Rectal smooth muscle tissue (tissue), 1 donor: ENCODE results near the gene HSPG2.
"Not testable (repeated sequence)": the region's sequence is repeated elsewhere in the genome, so short reads cannot be mapped to it uniquely, and the experiment has no call there.

Experiments
- H3K27ac ChIP-seq: one replicate; pipeline ENCODE4 v1.7.0; 2013; ENCODE audit warnings: low read depth, low read length, inconsistent platforms
- H3K27me3 ChIP-seq: one replicate; pipeline ENCODE4 v1.7.0; 2013; ENCODE audit warnings: low read length; ENCODE audit not compliant: control insufficient read depth, insufficient read depth
- H3K36me3 ChIP-seq: one replicate; pipeline ENCODE4 v1.7.0; 2013; ENCODE audit warnings: low read length; ENCODE audit not compliant: control insufficient read depth, insufficient read depth
- H3K4me1 ChIP-seq: one replicate; pipeline ENCODE4 v1.7.0; 2013; ENCODE audit warnings: low read length; ENCODE audit not compliant: control insufficient read depth, insufficient read depth
- H3K4me3 ChIP-seq: one replicate; pipeline ENCODE4 v1.7.0; 2013; ENCODE audit warnings: low read length
- H3K9ac ChIP-seq: one replicate; pipeline ENCODE4 v1.7.0; 2013; ENCODE audit warnings: low read length

Gene HSPG2

GRCh38 chr1:21937034-21937371 lies at the start of gene HSPG2:
Gene HSPG2 (minus strand): TSS chr1:21937310. CDS start chr1:21937217, 93 bp downstream.
- H3K9ac ChIP-seq, result peak within 1 kb of the TSS; percentile 96
- H3K36me3 ChIP-seq, result no peaks in the 10 kb centered on the region
- peaks cover 61% of the 10 kb centered on the region for H3K4me1 ChIP-seq
- H3K4me3 ChIP-seq, result peak within 1 kb of the TSS; percentile 94
- no peaks in the 10 kb centered on the region for H3K27me3 ChIP-seq
- peak within 1 kb of the TSS; percentile 97 for H3K27ac ChIP-seq

- not testable (repeated sequence) for H3K27ac ChIP-seq, H3K36me3 ChIP-seq, H3K9ac ChIP-seq, H3K4me3 ChIP-seq, H3K27me3 ChIP-seq, H3K4me1 ChIP-seq
Observed at GRCh38 chr1:21986386-21986785, 49.3 kb upstream of the HSPG2 start.

GRCh38 chr1:21985893-21986292 lies 48.8 kb upstream of the HSPG2 start:
- H3K27me3 ChIP-seq, H3K4me3 ChIP-seq, H3K4me1 ChIP-seq, H3K36me3 ChIP-seq, H3K9ac ChIP-seq, H3K27ac ChIP-seq: not testable (repeated sequence)

GRCh38 chr1:21983539-21983938 lies 46.4 kb upstream of the HSPG2 start:
- H3K27ac ChIP-seq, H3K4me3 ChIP-seq, H3K9ac ChIP-seq, H3K36me3 ChIP-seq, H3K4me1 ChIP-seq, H3K27me3 ChIP-seq: not testable (repeated sequence)

GRCh38 chr1:21982122-21982521 lies 45.0 kb upstream of the HSPG2 start:
- H3K36me3 ChIP-seq, H3K9ac ChIP-seq: not testable (repeated sequence)

GRCh38 chr1:21981253-21981652 lies 44.1 kb upstream of the HSPG2 start:
- H3K27ac ChIP-seq, H3K4me1 ChIP-seq, H3K27me3 ChIP-seq, H3K4me3 ChIP-seq, H3K9ac ChIP-seq, H3K36me3 ChIP-seq: not testable (repeated sequence)

More at GRCh38 chr1:21982122-21982521, 45.0 kb upstream of the HSPG2 start:
- H3K27ac ChIP-seq, H3K27me3 ChIP-seq, H3K4me1 ChIP-seq, H3K4me3 ChIP-seq: not testable (repeated sequence)

- H3K27me3 ChIP-seq, result not testable (repeated sequence)
Observed at GRCh38 chr1:21980515-21981220, 43.6 kb upstream of the HSPG2 start.

GRCh38 chr1:21978209-21978608 lies 41.1 kb upstream of the HSPG2 start:
- H3K27ac ChIP-seq, H3K4me3 ChIP-seq, H3K36me3 ChIP-seq, H3K4me1 ChIP-seq, H3K9ac ChIP-seq, H3K27me3 ChIP-seq: not testable (repeated sequence)

More at GRCh38 chr1:21980515-21981220, 43.6 kb upstream of the HSPG2 start:
- not testable (repeated sequence) for H3K27ac ChIP-seq, H3K9ac ChIP-seq, H3K4me3 ChIP-seq, H3K4me1 ChIP-seq, H3K36me3 ChIP-seq

GRCh38 chr1:21976703-21977239 lies 39.7 kb upstream of the HSPG2 start, which contains the start of gene CELA3B:
Gene CELA3B (plus strand): TSS chr1:21977022. CDS start chr1:21977040, 18 bp downstream.
- H3K9ac ChIP-seq, H3K36me3 ChIP-seq, H3K27me3 ChIP-seq, H3K27ac ChIP-seq, H3K4me1 ChIP-seq, H3K4me3 ChIP-seq: not testable (repeated sequence)

- H3K27me3 ChIP-seq, H3K9ac ChIP-seq, H3K4me3 ChIP-seq, H3K36me3 ChIP-seq, H3K4me1 ChIP-seq, H3K27ac ChIP-seq: not testable (repeated sequence)
Observed at GRCh38 chr1:21975296-21975695, 38.2 kb upstream of the HSPG2 start.

GRCh38 chr1:21974699-21975098 lies 37.6 kb upstream of the HSPG2 start:
- not testable (repeated sequence) for H3K4me1 ChIP-seq, H3K9ac ChIP-seq, H3K4me3 ChIP-seq, H3K27me3 ChIP-seq, H3K27ac ChIP-seq, H3K36me3 ChIP-seq

- H3K36me3 ChIP-seq, H3K9ac ChIP-seq, H3K27me3 ChIP-seq, H3K4me1 ChIP-seq, H3K4me3 ChIP-seq, H3K27ac ChIP-seq: not testable (repeated sequence)
Observed at GRCh38 chr1:21973948-21974347, 36.8 kb upstream of the HSPG2 start.

- H3K27me3 ChIP-seq, H3K4me1 ChIP-seq, H3K36me3 ChIP-seq, H3K4me3 ChIP-seq, H3K27ac ChIP-seq, H3K9ac ChIP-seq: not testable (repeated sequence)
Observed at GRCh38 chr1:21972973-21973441, 35.9 kb upstream of the HSPG2 start.
